Suprapubic skin (tissue), 4 donors: ENCODE data around the gene SYCE3.

Experiments used
- CTCF ChIP-seq, 2 donors: fragments of 200-600 bp in 1 of 2; fragments of 450-650 bp in 1 of 2; sonication (generic) in 1 of 2; IDR thresholded peaks; one replicate each; pipeline ENCODE4 v1.5.1; 2016 to 2019; ENCODE audit warnings: antibody characterized with exemption in 2 of 2, mild to moderate bottlenecking in 1 of 2, moderate library complexity in 1 of 2
- EP300 ChIP-seq: sonication (generic); formaldehyde crosslinking; IDR thresholded peaks from one replicate; pipeline ENCODE4 v1.6.1; 2017; ENCODE audit warnings: antibody characterized with exemption
- POLR2AphosphoS5 ChIP-seq, 3 donors: sonication (generic); formaldehyde crosslinking; IDR thresholded peaks; one replicate each; pipeline ENCODE4 v1.6.1; 2017; ENCODE audit warnings: antibody characterized with exemption in 3 of 3

DNA sequence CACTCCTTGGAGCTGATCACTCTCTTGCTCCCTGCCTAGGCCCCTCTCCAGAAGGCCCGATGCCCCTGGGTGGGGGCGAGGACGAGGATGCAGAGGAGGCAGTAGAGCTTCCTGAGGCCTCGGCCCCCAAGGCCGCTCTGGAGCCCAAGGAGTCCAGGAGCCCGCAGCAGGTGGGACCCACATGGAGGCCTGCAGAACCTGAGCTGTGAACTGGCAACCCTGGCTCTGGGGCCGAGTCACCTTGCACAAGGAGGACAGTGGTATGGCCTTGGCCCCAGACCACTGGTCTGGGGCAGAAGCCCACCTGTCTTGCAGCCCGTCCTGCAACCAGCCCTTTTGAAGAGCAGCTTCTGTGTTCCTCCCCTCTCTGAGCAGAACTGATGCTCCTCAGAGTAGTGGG, 43.6 kb downstream of the SYCE3 start:
- TF ChIP-seq CTCF (IDR thresholded peaks at IDR 0.05) (no peak), EP300 (no peak), POLR2AphosphoS5 (IDR thresholded peaks at IDR 0.05) (no peak)
